TTC549 (cell line): ENCODE results near the gene TAF8.

Experiments
- FAIRE-seq: peaks from 2 replicates; lab custom pipeline; 2012; peaks lifted over from hg19 to GRCh38; lab: Jason Lieb, UNC

TAF8 gene

GRCh38 chr6:42059743-42060142, 9.4 kb downstream of the TAF8 start:
- FAIRE-seq, result no peak

GRCh38 chr6:42066156-42066675, 15.9 kb downstream of the TAF8 start:
- FAIRE-seq, result no peak

- no peak for FAIRE-seq
Measured at GRCh38 chr6:42068173-42068572, 17.8 kb downstream of the TAF8 start.

- FAIRE-seq, result no peak
Measured at GRCh38 chr6:42068872-42069522, 18.7 kb downstream of the TAF8 start.

GRCh38 chr6:42071881-42072583, 21.7 kb downstream of the TAF8 start:
- no peak for FAIRE-seq

GRCh38 chr6:42073287-42073686, 23.0 kb downstream of the TAF8 start:
- no peak for FAIRE-seq

- FAIRE-seq, result peak; percentile 36
Measured at GRCh38 chr6:42075159-42075838, 25.0 kb downstream of the TAF8 start.

GRCh38 chr6:42078386-42078785, 28.1 kb downstream of the TAF8 start:
- FAIRE-seq, result no peak

GRCh38 chr6:42079941-42080464, 29.7 kb downstream of the TAF8 start:
- FAIRE-seq, result no peak

GRCh38 chr6:42083530-42083929, 33.2 kb downstream of the TAF8 start:
- FAIRE-seq, result no peak

- FAIRE-seq, result no peak
Measured at GRCh38 chr6:42084889-42085288, 34.6 kb downstream of the TAF8 start.

GRCh38 chr6:42086046-42087035, 36.0 kb downstream of the TAF8 start:
- no peak for FAIRE-seq

GRCh38 chr6:42088101-42088591, 37.8 kb downstream of the TAF8 start:
- no peak for FAIRE-seq

GRCh38 chr6:42090819-42091717, 40.7 kb downstream of the TAF8 start:
- no peak for FAIRE-seq

- FAIRE-seq, result no peak
Measured at GRCh38 chr6:42091718-42092023, 41.3 kb downstream of the TAF8 start.

GRCh38 chr6:42093582-42094329, 43.4 kb downstream of the TAF8 start:
- no peak for FAIRE-seq

- FAIRE-seq, result no peak
Measured at GRCh38 chr6:42095094-42095493, 44.8 kb downstream of the TAF8 start.

- no peak for FAIRE-seq
Measured at GRCh38 chr6:42095776-42096541, 45.6 kb downstream of the TAF8 start.

- no peak for FAIRE-seq
Measured at GRCh38 chr6:42099340-42100028, 49.2 kb downstream of the TAF8 start.
